Caco-2 (cell line): Measurements from ENCODE around the gene NRBF2. TPM values are rescaled to one million over a fixed set of nuclear protein-coding genes. Genes with fewer than 3 reads are reported as not detected.

Experiments
- BruUV-seq: library from RNA; stranded (reverse); fragments of 400-500 nt; replicated peaks from 2 replicates; lab custom pipeline; 2021; lab: Mats Ljungman, UMichigan
- CTCF ChIA-PET: fragments of 300-600 bp; sonication (Branson Sonifier 250); formaldehyde crosslinking; loops from one replicate; lab custom pipeline; 2022; ENCODE audit warnings: antibody characterized with exemption; lab: Charles Lee
- POLR2A ChIA-PET: fragments of 300-600 bp; sonication (Branson Sonifier 250); formaldehyde crosslinking; loops from one replicate; lab custom pipeline; 2022; ENCODE audit warnings: antibody characterized with exemption; lab: Charles Lee
- DNase-seq, 2 experiments: peaks; one replicate each; pipeline versions ENCODE4 v3.0.0 to v3.0.0-alpha.2; 2020 to 2022
- H3K27me3 ChIP-seq: replicated peaks from 2 replicates; pipeline ENCODE4 v1.6.0; 2011; ENCODE audit warnings: low read length; ENCODE audit not compliant: control insufficient read depth, insufficient read depth
- H3K36me3 ChIP-seq: 2 replicates; pipeline ENCODE4 v1.5.1; 2011; ENCODE audit warnings: low read length; ENCODE audit not compliant: control insufficient read depth, insufficient read depth
- H3K4me1 ChIP-seq: fragments of 250-450 bp; sonication (Bioruptor Pico); 2 replicates; pipeline ENCODE4 v1.5.1; 2020; ENCODE audit warnings: mild to moderate bottlenecking
- H3K4me3 ChIP-seq: 2 replicates; pipeline ENCODE4 v1.5.1; 2011; ENCODE audit warnings: low read depth, mild to moderate bottlenecking, control low read depth, low read length
- H3K9me3 ChIP-seq: fragments of 250-450 bp; sonication (Bioruptor Pico); 2 replicates; pipeline ENCODE4 v1.5.1; 2020; ENCODE audit warnings: mild to moderate bottlenecking, moderate library complexity
- H3K27ac Mint-ChIP-seq: one replicate; pipeline ENCODE4 v1.8.0; 2022; ENCODE audit warnings: mixed read lengths; ENCODE audit not compliant: unreplicated experiment
- H3K27me3 Mint-ChIP-seq: one replicate; pipeline ENCODE4 v1.8.0; 2022; ENCODE audit warnings: mixed read lengths; ENCODE audit not compliant: insufficient read depth, unreplicated experiment
- H3K36me3 Mint-ChIP-seq: one replicate; pipeline ENCODE4 v1.8.0; 2022; ENCODE audit warnings: mild to moderate bottlenecking, mixed read lengths; ENCODE audit not compliant: insufficient read depth, unreplicated experiment
- H3K4me1 Mint-ChIP-seq: one replicate; pipeline ENCODE4 v1.8.0; 2022; ENCODE audit warnings: low read depth, mixed read lengths; ENCODE audit not compliant: unreplicated experiment
- H3K4me3 Mint-ChIP-seq: one replicate; pipeline ENCODE4 v1.8.0; 2022; ENCODE audit warnings: mild to moderate bottlenecking, moderate library complexity, mixed read lengths; ENCODE audit not compliant: unreplicated experiment
- H3K9me3 Mint-ChIP-seq: one replicate; pipeline ENCODE4 v1.8.0; 2022; ENCODE audit warnings: mixed read lengths; ENCODE audit not compliant: unreplicated experiment
- intact Hi-C: fragments of 100-400 bp; cut with micrococcal nuclease; formaldehyde crosslinking; loops from one replicate; pipeline ENCODE4 v1.10.0; 2022; ENCODE audit not compliant: unreplicated experiment
- total RNA-seq: library from RNA; stranded (reverse); gene quantifications from 2 replicates; pipeline ENCODE4 v1.2.3, GENCODE V29; 2022
- TF ChIP-seq, protein P1 (sequence below), 2 experiments: fragments of 200-600 bp in 1 of 2; IDR thresholded peaks; 1 replicate in 1 of 2; 2 replicates in 1 of 2; pipeline versions ENCODE4 v1.5.1 to v1.8.0; 2011 to 2022; ENCODE audit warnings: antibody characterized with exemption in 1 of 2, control low read depth in 1 of 2, inconsistent platforms in 1 of 2, low read depth in 1 of 2, low read length in 1 of 2, mild to moderate bottlenecking in 1 of 2, moderate library complexity in 1 of 2; ENCODE audit not compliant: insufficient read depth in 1 of 2, severe bottlenecking in 1 of 2, unreplicated experiment in 1 of 2

NRBF2 gene
- total RNA-seq, 1 experiment from 2014 or later = 52.5 TPM

- H3K9me3 Mint-ChIP-seq = no peaks in the 10 kb centered on the region
- Histone ChIP-seq H3K9me3 (no peaks in the 10 kb centered on the region), H3K27me3 (no peaks in the 10 kb centered on the region), H3K4me1 (no peaks in the 10 kb centered on the region), H3K4me3 (no peak overlapping the region), H3K36me3 (peaks cover 6% of the 10 kb centered on the region)
- H3K4me3 Mint-ChIP-seq = no peak overlapping the region
- TF ChIP-seq, protein P1, sequence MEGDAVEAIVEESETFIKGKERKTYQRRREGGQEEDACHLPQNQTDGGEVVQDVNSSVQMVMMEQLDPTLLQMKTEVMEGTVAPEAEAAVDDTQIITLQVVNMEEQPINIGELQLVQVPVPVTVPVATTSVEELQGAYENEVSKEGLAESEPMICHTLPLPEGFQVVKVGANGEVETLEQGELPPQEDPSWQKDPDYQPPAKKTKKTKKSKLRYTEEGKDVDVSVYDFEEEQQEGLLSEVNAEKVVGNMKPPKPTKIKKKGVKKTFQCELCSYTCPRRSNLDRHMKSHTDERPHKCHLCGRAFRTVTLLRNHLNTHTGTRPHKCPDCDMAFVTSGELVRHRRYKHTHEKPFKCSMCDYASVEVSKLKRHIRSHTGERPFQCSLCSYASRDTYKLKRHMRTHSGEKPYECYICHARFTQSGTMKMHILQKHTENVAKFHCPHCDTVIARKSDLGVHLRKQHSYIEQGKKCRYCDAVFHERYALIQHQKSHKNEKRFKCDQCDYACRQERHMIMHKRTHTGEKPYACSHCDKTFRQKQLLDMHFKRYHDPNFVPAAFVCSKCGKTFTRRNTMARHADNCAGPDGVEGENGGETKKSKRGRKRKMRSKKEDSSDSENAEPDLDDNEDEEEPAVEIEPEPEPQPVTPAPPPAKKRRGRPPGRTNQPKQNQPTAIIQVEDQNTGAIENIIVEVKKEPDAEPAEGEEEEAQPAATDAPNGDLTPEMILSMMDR (IDR thresholded peaks at IDR 0.05; ENCODE audit: insufficient read depth in 1 of 2, low read depth in 1 of 2, low read length in 1 of 2, severe bottlenecking in 1 of 2, unreplicated experiment in 1 of 2) = no peak
- H3K27me3 Mint-ChIP-seq = no peaks in the 10 kb centered on the region
- intact Hi-C loops = loop anchor here (5.0 kb wide), 1 partner anchor 302 kb away; the partner anchor contains the start of gene JMJD1C
- H3K36me3 Mint-ChIP-seq = peaks cover 81% of the 10 kb centered on the region
- no peak for DNase-seq
- BruUV-seq = no TSS peak
- H3K4me1 Mint-ChIP-seq = peaks cover 6% of the 10 kb centered on the region
- CTCF ChIA-PET = interaction anchor here (0.8 to 2.5 kb wide), 2 partner anchors 555 to 602 kb away, joined by 3 to 61 read pairs; no protein-coding TSS in a partner anchor
- no peak overlapping the region for H3K27ac Mint-ChIP-seq
- POLR2A ChIA-PET = no interaction called here
These were observed 32.1 kb downstream of the NRBF2 start for GRCh38 chr10:63165249-63165648.

GRCh38 chr10:63166742-63167258 is 33.7 kb downstream of the NRBF2 start:
- DNase-seq = peak in 1 of 2 experiments; percentile 80
- Mint-ChIP-seq H3K27me3 (no peaks in the 10 kb centered on the region), H3K27ac (no peak overlapping the region), H3K36me3 (peaks cover 81% of the 10 kb centered on the region), H3K4me1 (peaks cover 6% of the 10 kb centered on the region), H3K9me3 (no peaks in the 10 kb centered on the region), H3K4me3 (no peak overlapping the region)
- CTCF ChIA-PET = interaction anchor here (0.6 to 3.5 kb wide), 27 partner anchors 8 to 653 kb away, joined by 3 to 62 read pairs (median 4); partner anchors contain the start of genes ADO and NRBF2
- no TSS peak for BruUV-seq
- Histone ChIP-seq H3K27me3 (no peaks in the 10 kb centered on the region), H3K4me3 (no peak overlapping the region), H3K4me1 (no peaks in the 10 kb centered on the region), H3K36me3 (peaks cover 7% of the 10 kb centered on the region), H3K9me3 (no peaks in the 10 kb centered on the region)
- POLR2A ChIA-PET = interaction anchor here (0.6 to 1.6 kb wide), 3 partner anchors 34 to 463 kb away, joined by 4 to 15 read pairs (median 4); partner anchors contain the start of gene NRBF2
- TF ChIP-seq, protein P1 (IDR thresholded peaks at IDR 0.05; ENCODE audit: insufficient read depth in 1 of 2, low read depth in 1 of 2, low read length in 1 of 2, severe bottlenecking in 1 of 2, unreplicated experiment in 1 of 2) = peak; percentile 92 to 94
- intact Hi-C loops = loop anchor here (1.0 to 5.0 kb wide), 5 partner anchors 301 to 652 kb away; partner anchors contain the start of gene JMJD1C

- H3K36me3 ChIP-seq = peaks cover 7% of the 10 kb centered on the region
These were observed 35.8 kb downstream of the NRBF2 start for GRCh38 chr10:63168821-63169462.

More at GRCh38 chr10:63168821-63169462, 35.8 kb downstream of the NRBF2 start:
- BruUV-seq = no TSS peak
- POLR2A ChIA-PET = no interaction called here
- no peaks in the 10 kb centered on the region for H3K27me3 Mint-ChIP-seq
- TF ChIP-seq, protein P1 (IDR thresholded peaks at IDR 0.05; ENCODE audit: insufficient read depth in 1 of 2, low read depth in 1 of 2, low read length in 1 of 2, severe bottlenecking in 1 of 2, unreplicated experiment in 1 of 2) = no peak
- CTCF ChIA-PET = interaction anchor here (0.5 to 3.5 kb wide), 5 partner anchors 11 to 599 kb away, joined by 3 to 62 read pairs (median 6); no protein-coding TSS in a partner anchor
- H3K27ac Mint-ChIP-seq = no peak overlapping the region
- peaks cover 6% of the 10 kb centered on the region for H3K4me1 Mint-ChIP-seq
- H3K9me3 Mint-ChIP-seq = no peaks in the 10 kb centered on the region
- H3K9me3 ChIP-seq = no peaks in the 10 kb centered on the region
- H3K4me3 ChIP-seq = no peak overlapping the region
- intact Hi-C loops = loop anchor here (5.0 kb wide), 1 partner anchor 298 kb away; the partner anchor contains the start of gene JMJD1C
- H3K36me3 Mint-ChIP-seq = peaks cover 89% of the 10 kb centered on the region
- no peaks in the 10 kb centered on the region for H3K27me3 ChIP-seq
- H3K4me1 ChIP-seq = no peaks in the 10 kb centered on the region
- no peak for DNase-seq
- H3K4me3 Mint-ChIP-seq = no peak overlapping the region
